Erythroblast (primary cell): Measurements from ENCODE around the gene DHX8.

Experiments used
- GATA1 ChIP-seq: IDR thresholded peaks from 2 replicates; pipeline ENCODE4 v1.6.1; 2011; ENCODE audit warnings: low read depth, mild to moderate bottlenecking, control low read depth, low read length, moderate library complexity
- POLR2A ChIP-seq: IDR thresholded peaks from 2 replicates; pipeline ENCODE4 v1.6.1; 2011; ENCODE audit warnings: mild to moderate bottlenecking, low read length

GRCh38 chr17:43469145-43469544 lies 14.6 kb upstream of the DHX8 start:
- TF ChIP-seq POLR2A = no peak
- TF ChIP-seq GATA1 = no peak
